NCI-H1417 (cell line): ENCODE data around the gene TGFBR3.
A peak's percentile ranks its signal among the peaks of the same experiment; 100 is the strongest.

Experiments used
- DNase-seq, 3 experiments: peaks; one replicate each; lab custom pipeline; 2025; lab: John Stamatoyannopoulos, UW

Gene TGFBR3

GRCh38 chr1:91799863-91800262, 86.1 kb downstream of the TGFBR3 start:
- DNase-seq = no peak

GRCh38 chr1:91799159-91799558, 86.8 kb downstream of the TGFBR3 start:
- no peak for DNase-seq

GRCh38 chr1:91798740-91799139, 87.2 kb downstream of the TGFBR3 start:
- no peak for DNase-seq

GRCh38 chr1:91798241-91798648, 87.7 kb downstream of the TGFBR3 start:
- no peak for DNase-seq

- DNase-seq = no peak
Observed at GRCh38 chr1:91797164-91797563, 88.8 kb downstream of the TGFBR3 start.

GRCh38 chr1:91796390-91796654, 89.6 kb downstream of the TGFBR3 start:
- DNase-seq = no peak

- no peak for DNase-seq
Observed at GRCh38 chr1:91795591-91796389, 90.2 kb downstream of the TGFBR3 start.

GRCh38 chr1:91793877-91794276, 92.1 kb downstream of the TGFBR3 start:
- no peak for DNase-seq

GRCh38 chr1:91793189-91793588, 92.8 kb downstream of the TGFBR3 start:
- DNase-seq = no peak

GRCh38 chr1:91792489-91793071, 93.4 kb downstream of the TGFBR3 start:
- peak in 2 of 3 experiments; percentile 22 to 45 for DNase-seq

GRCh38 chr1:91791691-91792488, 94.1 kb downstream of the TGFBR3 start:
- peak in 1 of 3 experiments; percentile 54 for DNase-seq

- DNase-seq = peak in 2 of 3 experiments; percentile 71 to 88
Observed at GRCh38 chr1:91791103-91791502, 94.8 kb downstream of the TGFBR3 start.

- peak in 1 of 3 experiments; percentile 49 for DNase-seq
Observed at GRCh38 chr1:91790392-91790791, 95.6 kb downstream of the TGFBR3 start.

- DNase-seq = no peak
Observed at GRCh38 chr1:91789273-91789997, 96.5 kb downstream of the TGFBR3 start.

GRCh38 chr1:91787919-91788318, 98.0 kb downstream of the TGFBR3 start:
- no peak for DNase-seq

- DNase-seq = no peak
Observed at GRCh38 chr1:91784616-91785015, 101.3 kb downstream of the TGFBR3 start.

- DNase-seq = no peak
Observed at GRCh38 chr1:91784191-91784590, 101.8 kb downstream of the TGFBR3 start.

- DNase-seq = no peak
Observed at GRCh38 chr1:91783423-91784170, 102.4 kb downstream of the TGFBR3 start.

- DNase-seq = no peak
Observed at GRCh38 chr1:91781901-91782622, 103.9 kb downstream of the TGFBR3 start.

GRCh38 chr1:91781371-91781825, 104.6 kb downstream of the TGFBR3 start:
- DNase-seq = no peak

- DNase-seq = peak in 1 of 3 experiments; percentile 40
Observed at GRCh38 chr1:91779548-91780021, 106.4 kb downstream of the TGFBR3 start.
